Keratinocyte (primary cell): ENCODE data around the gene TCN1. TPM values are rescaled to one million over a fixed set of nuclear protein-coding genes. Genes with fewer than 3 reads are reported as not detected.
"Not testable (repeated sequence)": the region's sequence is repeated elsewhere in the genome, so short reads cannot be mapped to it uniquely, and the experiment has no call there.

Experiments used
- DNase-seq: peaks from one replicate; pipeline ENCODE4 v3.0.0-alpha.2; 2011; ENCODE audit warnings: low read depth, missing footprints, low spot score
- FAIRE-seq: peaks from 2 replicates; lab custom pipeline; 2011; peaks lifted over from hg19 to GRCh38; lab: Jason Lieb, UNC
- H2AFZ ChIP-seq: 2 replicates; pipeline ENCODE4 v1.6.0; 2012; ENCODE audit warnings: low read length, control low read depth, inconsistent platforms; ENCODE audit not compliant: control insufficient read depth
- H3K27ac ChIP-seq: 2 replicates; pipeline ENCODE4 v1.5.1; 2011; ENCODE audit warnings: low read length; ENCODE audit not compliant: control insufficient read depth, insufficient read depth
- H3K27me3 ChIP-seq: 3 replicates; pipeline ENCODE4 v1.6.0; 2011; ENCODE audit warnings: low read length; ENCODE audit not compliant: control insufficient read depth, insufficient read depth; ENCODE audit errors: extremely low read depth
- H3K36me3 ChIP-seq, 2 experiments: 2 replicates in 1 of 2; 3 replicates in 1 of 2; pipeline ENCODE4 v1.5.1; 2011; ENCODE audit warnings: low read length in 2 of 2, mild to moderate bottlenecking in 1 of 2; ENCODE audit not compliant: control insufficient read depth in 2 of 2, insufficient read depth in 2 of 2; ENCODE audit errors: extremely low read depth in 1 of 2
- H3K4me1 ChIP-seq: 3 replicates; pipeline ENCODE4 v1.5.1; 2011; ENCODE audit warnings: low read length; ENCODE audit not compliant: control insufficient read depth, insufficient read depth; ENCODE audit errors: extremely low read depth
- H3K4me2 ChIP-seq: 3 replicates; pipeline ENCODE4 v1.6.0; 2011; ENCODE audit warnings: low read depth, low read length; ENCODE audit not compliant: control insufficient read depth, insufficient read depth; ENCODE audit errors: extremely low read depth
- H3K4me3 ChIP-seq, 3 experiments: fragments of 200-600 bp in 1 of 3; sonication (generic) in 1 of 3; 2 replicates in 2 of 3; 3 replicates in 1 of 3; pipeline ENCODE4 v1.5.1; 2011 to 2016; ENCODE audit warnings: low read length in 3 of 3, mild to moderate bottlenecking in 3 of 3, control low read depth in 2 of 3, inconsistent platforms in 1 of 3, low read depth in 1 of 3, mixed read lengths in 1 of 3, mixed run types in 1 of 3, moderate library complexity in 1 of 3; ENCODE audit not compliant: control insufficient read depth in 2 of 3, insufficient read depth in 2 of 3; ENCODE audit errors: extremely low read depth in 1 of 3
- H3K79me2 ChIP-seq: 2 replicates; pipeline ENCODE4 v1.6.0; 2012; ENCODE audit warnings: low read length; ENCODE audit not compliant: control insufficient read depth, insufficient read depth
- H3K9ac ChIP-seq: 3 replicates; pipeline ENCODE4 v1.6.0; 2011; ENCODE audit warnings: low read length; ENCODE audit not compliant: control insufficient read depth, insufficient read depth; ENCODE audit errors: extremely low read depth
- H3K9me1 ChIP-seq: 3 replicates; pipeline ENCODE4 v1.6.0; 2011; ENCODE audit warnings: low read length; ENCODE audit not compliant: control insufficient read depth, insufficient read depth; ENCODE audit errors: extremely low read depth
- H3K9me3 ChIP-seq: 2 replicates; pipeline ENCODE4 v1.5.1; 2012; ENCODE audit warnings: low read depth, low read length; ENCODE audit not compliant: control insufficient read depth
- H4K20me1 ChIP-seq: 3 replicates; pipeline ENCODE4 v1.6.0; 2011; ENCODE audit warnings: low read length; ENCODE audit not compliant: control insufficient read depth, insufficient read depth; ENCODE audit errors: extremely low read depth
- CTCF ChIP-seq, 3 experiments: IDR thresholded peaks in 1 of 3; conservative IDR thresholded peaks in 1 of 3; optimal IDR thresholded peaks in 1 of 3; 2 replicates in 2 of 3; 3 replicates in 1 of 3; pipeline versions ENCODE3 to v1.5.1; 2011; ENCODE audit warnings: low read length in 3 of 3, mild to moderate bottlenecking in 3 of 3, moderate library complexity in 2 of 3, control low read depth in 1 of 3, inconsistent platforms in 1 of 3; ENCODE audit not compliant: insufficient read depth in 2 of 3; ENCODE audit errors: extremely low read depth in 1 of 3
- EZH2 ChIP-seq: IDR thresholded peaks from one replicate; pipeline ENCODE4 v1.6.1; 2012; ENCODE audit warnings: inconsistent platforms, mild to moderate bottlenecking, low read length, moderate library complexity
- dilution Hi-C: fragments of 300-500 bp; cut with MboI; formaldehyde crosslinking; loops from one replicate; pipeline ENCODE4 v1.7.0; 2020; ENCODE audit warnings: low sequenced_read_pairs; ENCODE audit not compliant: extremely low pct_ligation_motif_present
- polyA minus RNA-seq, 3 experiments: library from RNA; depleted of rRNA, polyadenylated mRNA; stranded (reverse); fragments of >200 nt; gene quantifications; 1 replicate in 1 of 3; 2 replicates in 1 of 3; 3 replicates in 1 of 3; pipeline ENCODE4 v1.2.3, GENCODE V29; 2011
- polyA plus RNA-seq, 5 experiments: library from polyadenylated mRNA; depleted of rRNA in 3 of 5; stranded (reverse) in 3 of 5; stranded (forward) in 1 of 5; unstranded in 1 of 5; fragments of >200 nt; gene quantifications; 1 replicate in 1 of 5; 2 replicates in 3 of 5; 3 replicates in 1 of 5; pipeline versions ENCODE4 v1.2.1 to v1.2.3, GENCODE V29; 2011 to 2012; ENCODE audit warnings: missing spikeins in 2 of 5, low read depth in 1 of 5, low replicate concordance in 1 of 5

TCN1 gene
- polyA plus RNA-seq (3.7 to 6.9 TPM (median 3.9 TPM) in 3 replicates), polyA minus RNA-seq (1.2 to 6.1 TPM (median 1.2 TPM) in 3 replicates)
- 7.0 TPM for polyA plus RNA-seq (2011; ENCODE audit: low read depth)
- polyA plus RNA-seq (2011; cell fraction: cytosol; rRNA removed) = 2.4 and 4.2 TPM in 2 replicates
- polyA plus RNA-seq (2011; cell fraction: nucleus; rRNA removed) = 8.6 and 12.3 TPM in 2 replicates
- 2.2 and 3.2 TPM in 2 replicates for polyA plus RNA-seq (2012; ENCODE audit: low replicate concordance)
- 5.6 TPM for polyA minus RNA-seq (2011; cell fraction: cytosol; rRNA and poly(A)+ RNA removed)
- polyA minus RNA-seq (2011; cell fraction: nucleus; rRNA and poly(A)+ RNA removed) = 4.5 and 7.6 TPM in 2 replicates

- TF ChIP-seq CTCF (optimal IDR thresholded peaks at IDR 0.05 in 1 of 3, IDR thresholded peaks at IDR 0.05 in 1 of 3, conservative IDR thresholded peaks at IDR 0.05 in 1 of 3; ENCODE audit: extremely low read depth in 1 of 3, insufficient read depth in 2 of 3, low read length in 3 of 3) (peak in 1 of 3 experiments; percentile 21), EZH2 (no peak)
- Histone ChIP-seq H3K79me2 (no peaks in the 10 kb centered on the region), H2AFZ (peak within 1 kb of the TSS; percentile 5), H3K4me1 (peaks cover 8% of the 10 kb centered on the region), H3K4me3 (no peak within 1 kb of the TSS), H3K27ac (no peak within 1 kb of the TSS), H3K9ac (no peak within 1 kb of the TSS), H3K9me1 (no peaks in the 10 kb centered on the region), H3K9me3 (no peaks in the 10 kb centered on the region), H3K4me2 (no peak within 1 kb of the TSS), H4K20me1 (no peaks in the 10 kb centered on the region), H3K27me3 (no peaks in the 10 kb centered on the region), H3K36me3 (no peaks in the 10 kb centered on the region)
- dilution Hi-C loops = no loop called here
- DNase-seq (no peak), FAIRE-seq (peak; percentile 34)
Observed at GRCh38 chr11:59866397-59866796, at the start of gene TCN1. Gene TCN1, minus strand, starts transcription at chr11:59866487. Its CDS starts 17 bp downstream, at chr11:59866470.

GRCh38 chr11:59903569-59903968, 37.3 kb upstream of the TCN1 start:
- H3K27ac ChIP-seq, H4K20me1 ChIP-seq, dilution Hi-C loops, H3K79me2 ChIP-seq, H3K27me3 ChIP-seq, H3K9me3 ChIP-seq, H3K9me1 ChIP-seq, H3K9ac ChIP-seq, FAIRE-seq, H3K4me3 ChIP-seq, DNase-seq, H2AFZ ChIP-seq, H3K4me2 ChIP-seq, H3K36me3 ChIP-seq: not testable (repeated sequence)
- H3K4me1 ChIP-seq = peaks cover 13% of the 10 kb centered on the region
